ENCODE measurements around the gene OR10AD1.
A peak's percentile ranks its signal among the peaks of the same experiment; 100 is the strongest.

Gene OR10AD1

GRCh38 chr12:48189331-48190125 is 13.6 kb downstream of the OR10AD1 start:
- DNase-seq (ENCODE audit: low spot score): peak; percentile 80

- DNase-seq (ENCODE audit: low spot score): no peak
Measured at GRCh38 chr12:48187916-48188695, 15.0 kb downstream of the OR10AD1 start.

- DNase-seq (ENCODE audit: low spot score): no peak
Measured at GRCh38 chr12:48185181-48185919, 17.7 kb downstream of the OR10AD1 start.

- no peak for DNase-seq (ENCODE audit: low spot score)
Measured at GRCh38 chr12:48184549-48184922, 18.6 kb downstream of the OR10AD1 start.

- no peak for DNase-seq (ENCODE audit: low spot score)
Measured at GRCh38 chr12:48183876-48184548, 19.1 kb downstream of the OR10AD1 start.

- no peak for DNase-seq (ENCODE audit: low spot score)
Measured at GRCh38 chr12:48183091-48183875, 19.8 kb downstream of the OR10AD1 start, which contains the start of gene CCDC184. CCDC184 (plus strand) TSS chr12:48183644; CDS start chr12:48184123, 479 bp downstream.

GRCh38 chr12:48182631-48183030 is 20.5 kb downstream of the OR10AD1 start:
- no peak for DNase-seq (ENCODE audit: low spot score)

- DNase-seq (ENCODE audit: low spot score): no peak
Measured at GRCh38 chr12:48180857-48181495, 22.1 kb downstream of the OR10AD1 start.

GRCh38 chr12:48180424-48180823 is 22.7 kb downstream of the OR10AD1 start:
- DNase-seq (ENCODE audit: low spot score): no peak

GRCh38 chr12:48179466-48179865 is 23.6 kb downstream of the OR10AD1 start:
- no peak for DNase-seq (ENCODE audit: low spot score)

- no peak for DNase-seq (ENCODE audit: low spot score)
Measured at GRCh38 chr12:48177982-48178381, 25.1 kb downstream of the OR10AD1 start.

- DNase-seq (ENCODE audit: low spot score): no peak
Measured at GRCh38 chr12:48176417-48176751, 26.7 kb downstream of the OR10AD1 start.

GRCh38 chr12:48175613-48176416 is 27.3 kb downstream of the OR10AD1 start:
- no peak for DNase-seq (ENCODE audit: low spot score)

GRCh38 chr12:48169011-48169410 is 34.1 kb downstream of the OR10AD1 start:
- no peak for DNase-seq (ENCODE audit: low spot score)

- DNase-seq (ENCODE audit: low spot score): peak; percentile 85
Measured at GRCh38 chr12:48165089-48165981, 37.8 kb downstream of the OR10AD1 start.

- DNase-seq (ENCODE audit: low spot score): no peak
Measured at GRCh38 chr12:48164451-48164850, 38.6 kb downstream of the OR10AD1 start.

GRCh38 chr12:48163150-48163747 is 39.8 kb downstream of the OR10AD1 start:
- DNase-seq (ENCODE audit: low spot score): no peak

GRCh38 chr12:48160807-48161206 is 42.3 kb downstream of the OR10AD1 start:
- DNase-seq (ENCODE audit: low spot score): peak; percentile 66
